PC-3 (cell line): ENCODE data around the gene FAM200B. TPM values are rescaled to one million over a fixed set of nuclear protein-coding genes. Genes with fewer than 3 reads are reported as not detected.

ENCODE experiments used
- ATAC-seq: fragments of 200-7000 bp; cut with Tn5 transposase; 2 replicates; pipeline ENCODE4 v1.9.1; 2020; ENCODE audit warnings: mild to moderate bottlenecking, moderate library complexity
- BruUV-seq: library from RNA; stranded (reverse); fragments of 400-500 nt; replicated peaks from 2 replicates; lab custom pipeline; 2021; lab: Mats Ljungman, UMichigan
- CTCF ChIA-PET: fragments of 300-600 bp; sonication (Branson Sonifier 250); formaldehyde crosslinking; loops from one replicate; lab custom pipeline; 2022; ENCODE audit warnings: antibody characterized with exemption; lab: Charles Lee
- POLR2A ChIA-PET: fragments of 300-600 bp; sonication (Branson Sonifier 250); formaldehyde crosslinking; loops from one replicate; lab custom pipeline; 2022; ENCODE audit warnings: antibody characterized with exemption; ENCODE audit not compliant: unreplicated experiment; lab: Charles Lee
- DNase-seq: peaks from one replicate; pipeline ENCODE4 v3.0.0-alpha.2; 2015
- H2AFZ ChIP-seq: fragments of 300-600 bp; sonication (generic); 2 replicates; pipeline ENCODE4 v1.6.0; 2016; ENCODE audit warnings: antibody characterized with exemption, low read length
- H3F3A ChIP-seq: fragments of 300-600 bp; sonication (generic); one replicate; pipeline ENCODE4 v1.6.0; 2017; ENCODE audit warnings: antibody characterized with exemption, low read length, control low read depth, mild to moderate bottlenecking; ENCODE audit not compliant: unreplicated experiment
- H3K27ac ChIP-seq: fragments of 300-600 bp; sonication (generic); 2 replicates; pipeline ENCODE4 v1.5.1; 2016; ENCODE audit warnings: mild to moderate bottlenecking, low read length
- H3K27me3 ChIP-seq: fragments of 300-600 bp; sonication (generic); 2 replicates; pipeline ENCODE4 v1.6.1; 2016; ENCODE audit warnings: low read length, mixed read lengths
- H3K36me3 ChIP-seq: fragments of 300-600 bp; sonication (generic); 2 replicates; pipeline ENCODE4 v1.6.1; 2016; ENCODE audit warnings: low read depth, mixed run types, low read length, mixed read lengths
- H3K4me1 ChIP-seq: fragments of 300-600 bp; sonication (generic); 2 replicates; pipeline ENCODE4 v1.5.1; 2016; ENCODE audit warnings: low read length; ENCODE audit not compliant: insufficient read depth
- H3K4me2 ChIP-seq: fragments of 300-600 bp; sonication (generic); 2 replicates; pipeline ENCODE4 v1.6.0; 2016; ENCODE audit warnings: low read length
- H3K4me3 ChIP-seq: fragments of 300-600 bp; sonication (generic); 2 replicates; pipeline ENCODE4 v1.5.1; 2016; ENCODE audit warnings: mild to moderate bottlenecking, low read length, mixed read lengths
- H3K79me2 ChIP-seq: fragments of 300-600 bp; sonication (generic); 2 replicates; pipeline ENCODE4 v1.6.1; 2017; ENCODE audit warnings: low read length, mixed read lengths
- H3K9ac ChIP-seq: fragments of 300-600 bp; sonication (generic); 2 replicates; pipeline ENCODE4 v1.6.0; 2016; ENCODE audit warnings: mild to moderate bottlenecking, low read length
- H3K9me2 ChIP-seq: fragments of 300-600 bp; sonication (generic); replicated peaks from 2 replicates; pipeline ENCODE4 v1.6.1; 2016; ENCODE audit warnings: mixed run types, low read length, mixed read lengths
- H3K9me3 ChIP-seq: fragments of 300-600 bp; sonication (generic); 2 replicates; pipeline ENCODE4 v1.6.1; 2016; ENCODE audit warnings: low read length, mixed read lengths
- H4K20me1 ChIP-seq: fragments of 300-600 bp; sonication (generic); 2 replicates; pipeline ENCODE4 v1.6.1; 2016; ENCODE audit warnings: low read length, mixed read lengths
- CTCF ChIP-seq: fragments of 300-600 bp; sonication (generic); conservative IDR thresholded peaks from 2 replicates; pipeline ENCODE4 v1.5.1; 2017; ENCODE audit warnings: antibody characterized with exemption, low read depth, mild to moderate bottlenecking, low read length
- EZH2 ChIP-seq: fragments of 300-600 bp; sonication (generic); IDR thresholded peaks from one replicate; pipeline ENCODE4 v1.6.1; 2017; ENCODE audit warnings: antibody characterized with exemption, mild to moderate bottlenecking, low read length; ENCODE audit not compliant: unreplicated experiment
- EZH2phosphoT487 ChIP-seq: fragments of 300-600 bp; sonication (generic); IDR thresholded peaks from 2 replicates; pipeline ENCODE4 v1.6.1; 2018; ENCODE audit warnings: mild to moderate bottlenecking, antibody characterized with exemption, low read length, borderline replicate concordance
- intact Hi-C: fragments of 100-400 bp; cut with micrococcal nuclease; formaldehyde crosslinking; loops from 2 replicates; pipeline ENCODE4 v1.9.0; 2023
- total RNA-seq: library from RNA; depleted of rRNA; stranded (reverse); fragments of >200 nt; gene quantifications from 2 replicates; pipeline ENCODE4 v1.2.3, GENCODE V29; 2014

FAM200B gene
- total RNA-seq, 1 experiment from 2014 or later: 20.1 TPM

- peaks cover 37% of the 10 kb centered on the region for H3K79me2 ChIP-seq
- TF ChIP-seq EZH2 (no peak), CTCF (no peak), EZH2phosphoT487 (no peak)
- BruUV-seq: no TSS peak
- peak overlapping the region; percentile 80 for H3K9ac ChIP-seq
- peak overlapping the region; percentile 85; the same call in 1 of the 2 replicates for H3K4me2 ChIP-seq
- H3K9me3 ChIP-seq: no peaks in the 10 kb centered on the region
- H4K20me1 ChIP-seq: no peaks in the 10 kb centered on the region
- no peak overlapping the region; the same call in 1 of the 2 replicates for H3K27ac ChIP-seq
- ChIA-PET CTCF (no interaction called here), POLR2A (no interaction called here)
- H3K36me3 ChIP-seq: no peaks in the 10 kb centered on the region
- DNase-seq: no peak
- no peaks in the 10 kb centered on the region for H3K27me3 ChIP-seq
- H3F3A ChIP-seq: no peaks in the 10 kb centered on the region
- intact Hi-C loops: no loop called here
- no peaks in the 10 kb centered on the region for H3K9me2 ChIP-seq
- peaks cover 24% of the 10 kb centered on the region for H3K4me1 ChIP-seq
- ATAC-seq: no peak
- H3K4me3 ChIP-seq: peak overlapping the region; percentile 72; the same call in 1 of the 2 replicates
- H2AFZ ChIP-seq: peak overlapping the region; percentile 99; the same call in 1 of the 2 replicates
Measured at GRCh38 chr4:15656038-15656470, 25.6 kb upstream of the FAM200B start.

- intact Hi-C loops: no loop called here
- Histone ChIP-seq H3K4me2 (no peak overlapping the region), H3K27me3 (no peaks in the 10 kb centered on the region), H3F3A (no peaks in the 10 kb centered on the region), H3K27ac (no peak overlapping the region), H3K79me2 (peaks cover 24% of the 10 kb centered on the region), H3K9me3 (no peaks in the 10 kb centered on the region), H4K20me1 (no peaks in the 10 kb centered on the region), H3K4me1 (peaks cover 17% of the 10 kb centered on the region), H3K4me3 (no peak overlapping the region), H3K9me2 (no peaks in the 10 kb centered on the region), H3K9ac (no peak overlapping the region), H2AFZ (no peak overlapping the region), H3K36me3 (no peaks in the 10 kb centered on the region)
- DNase-seq: no peak
- no TSS peak for BruUV-seq
- CTCF ChIA-PET: no interaction called here
- TF ChIP-seq CTCF (no peak), EZH2phosphoT487 (no peak), EZH2 (no peak)
- ATAC-seq: no peak
- POLR2A ChIA-PET: no interaction called here
Measured at GRCh38 chr4:15657366-15657765, 24.3 kb upstream of the FAM200B start.

- intact Hi-C loops: no loop called here
- Histone ChIP-seq H3K27ac (no peak overlapping the region), H3F3A (no peaks in the 10 kb centered on the region), H4K20me1 (no peaks in the 10 kb centered on the region), H3K79me2 (peaks cover 15% of the 10 kb centered on the region), H3K4me2 (no peak overlapping the region), H3K9me2 (no peaks in the 10 kb centered on the region), H2AFZ (no peak overlapping the region), H3K9ac (no peak overlapping the region), H3K4me1 (peaks cover 8% of the 10 kb centered on the region; the same call in 1 of the 2 replicates), H3K36me3 (no peaks in the 10 kb centered on the region), H3K4me3 (no peak overlapping the region), H3K27me3 (no peaks in the 10 kb centered on the region), H3K9me3 (no peaks in the 10 kb centered on the region)
- ChIA-PET POLR2A (interaction anchor here (0.5 kb wide), 1 partner anchor 71 kb away, joined by 5 read pairs; no protein-coding TSS in a partner anchor), CTCF (no interaction called here)
- ATAC-seq: no peak
- BruUV-seq: no TSS peak
- no peak for TF ChIP-seq EZH2phosphoT487
- TF ChIP-seq EZH2: no peak
- DNase-seq: no peak
Measured at GRCh38 chr4:15658136-15658770, 23.4 kb upstream of the FAM200B start.
